HT-29 (cell line): ENCODE data around the gene SP6. TPM values are rescaled to one million over a fixed set of nuclear protein-coding genes. Genes with fewer than 3 reads are reported as not detected.

ENCODE experiments used
- DNase-seq: peaks from one replicate; pipeline ENCODE4 v3.0.0-alpha.2; 2015; ENCODE audit warnings: low spot score
- total RNA-seq: library from RNA; depleted of rRNA; stranded (reverse); fragments of >200 nt; shearing (Covaris generic); gene quantifications from 2 replicates; pipeline ENCODE4 v1.2.3, GENCODE V29; 2014; rRNA removed

The SP6 gene
- total RNA-seq, result 11.2 and 12.5 TPM in 2 replicates

DNA sequence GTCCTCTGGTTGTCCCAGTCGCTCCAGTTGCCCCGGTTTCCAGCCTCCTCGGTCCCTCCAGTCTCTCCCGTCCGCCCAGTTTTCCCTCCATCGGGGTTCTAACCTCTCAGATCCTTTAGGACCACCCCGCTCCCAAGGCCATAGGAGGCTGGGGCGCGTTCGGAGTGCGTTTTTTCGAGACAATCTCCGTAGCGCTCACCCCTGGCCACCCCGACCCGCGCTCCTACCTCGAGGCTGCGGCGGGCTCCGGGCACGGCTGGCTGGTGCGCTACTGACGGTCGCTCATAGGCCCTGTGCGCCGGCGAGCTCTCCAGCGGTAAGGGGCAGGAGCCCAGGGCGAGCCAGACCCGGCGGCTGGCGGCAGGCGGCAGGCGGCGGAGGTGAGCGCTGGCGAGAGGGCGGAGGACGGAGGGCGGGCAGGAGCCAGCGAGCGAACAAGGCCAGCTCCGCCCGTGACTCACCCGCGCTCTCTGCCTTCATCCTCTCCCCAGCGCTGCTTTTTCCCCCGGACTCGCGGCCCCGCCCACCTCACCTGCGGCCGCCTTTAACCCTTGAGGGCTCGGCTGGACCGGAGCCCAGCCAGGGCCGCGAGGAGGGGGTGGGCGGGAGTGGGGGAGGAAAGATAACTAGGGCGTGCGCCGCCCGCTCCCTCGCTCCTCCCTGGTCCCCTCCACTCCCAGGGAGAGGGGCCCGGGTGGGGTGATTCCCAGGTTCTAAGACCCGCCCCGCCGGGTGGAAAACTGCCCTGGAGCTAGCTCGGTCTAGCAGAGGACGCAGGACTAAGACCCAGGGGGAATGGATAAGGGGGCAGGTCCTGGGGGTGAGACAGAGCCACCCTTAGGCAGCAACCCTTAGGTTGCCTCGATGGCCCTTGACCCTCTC is at the start of gene SP6:
Gene SP6 (minus strand): TSS at position 472 of the 882 bp plus-strand sequence. CDS start 2,734 bp downstream, outside the sequence.
- DNase-seq, result peak; percentile 93

DNA sequence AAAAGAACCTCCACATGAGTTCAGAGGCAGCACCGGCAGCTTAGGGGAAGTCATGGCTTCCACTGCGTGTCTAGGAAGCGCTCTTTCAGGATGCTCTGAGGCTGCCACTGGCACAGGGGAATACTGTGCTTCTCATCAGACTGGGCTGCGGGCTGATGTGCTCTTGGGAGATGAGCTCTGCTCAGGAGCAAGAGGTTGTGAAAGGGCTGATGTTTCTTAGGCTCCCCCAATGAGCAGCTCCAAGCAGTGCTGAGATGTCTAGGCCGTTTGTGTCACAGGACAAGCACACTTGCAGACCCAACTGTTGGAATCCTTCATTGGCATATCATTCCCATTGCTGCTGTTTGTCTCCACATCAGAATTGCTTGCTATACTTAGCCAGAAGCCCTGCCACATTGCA is 48.7 kb upstream of the SP6 start:
- no peak for DNase-seq

DNA sequence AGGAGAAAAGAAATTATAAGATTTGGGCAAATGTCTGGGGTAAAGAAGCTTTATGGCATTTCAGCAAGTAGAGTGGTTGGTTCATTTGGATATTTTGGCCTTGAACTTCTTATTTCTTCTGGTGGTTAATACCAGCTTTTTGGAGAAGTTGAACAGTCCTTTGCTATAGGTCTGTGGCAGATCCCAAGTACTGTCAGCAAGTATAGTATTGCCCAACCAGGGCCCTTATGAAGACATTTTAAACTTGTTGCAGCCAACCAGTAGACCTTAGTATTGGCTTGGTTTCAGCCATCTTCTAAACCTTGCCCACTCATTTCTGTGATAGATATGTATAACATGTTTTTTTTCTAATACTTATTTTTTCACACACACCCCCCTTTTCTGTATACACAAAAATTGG is 47.3 kb upstream of the SP6 start:
- DNase-seq, result no peak

DNA sequence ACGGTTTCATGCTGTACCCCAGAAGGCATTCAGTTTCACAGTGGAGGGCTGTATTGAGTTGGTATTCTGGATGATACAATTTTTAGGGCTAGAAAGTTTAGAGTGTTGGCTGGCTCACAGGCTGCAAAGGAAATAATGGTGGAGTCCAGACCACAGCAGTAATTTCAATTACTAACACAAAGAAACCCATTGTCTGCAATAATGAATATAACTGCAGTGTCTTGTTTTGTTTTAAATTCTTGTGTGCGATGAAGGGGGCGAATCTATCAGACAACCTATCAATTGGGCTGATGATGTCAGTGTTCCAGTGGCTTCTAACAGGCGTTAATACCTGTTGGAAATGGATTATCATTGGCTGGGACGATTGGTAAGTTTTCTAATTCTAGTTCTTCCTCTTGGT is 46.6 kb upstream of the SP6 start:
- no peak for DNase-seq

DNA sequence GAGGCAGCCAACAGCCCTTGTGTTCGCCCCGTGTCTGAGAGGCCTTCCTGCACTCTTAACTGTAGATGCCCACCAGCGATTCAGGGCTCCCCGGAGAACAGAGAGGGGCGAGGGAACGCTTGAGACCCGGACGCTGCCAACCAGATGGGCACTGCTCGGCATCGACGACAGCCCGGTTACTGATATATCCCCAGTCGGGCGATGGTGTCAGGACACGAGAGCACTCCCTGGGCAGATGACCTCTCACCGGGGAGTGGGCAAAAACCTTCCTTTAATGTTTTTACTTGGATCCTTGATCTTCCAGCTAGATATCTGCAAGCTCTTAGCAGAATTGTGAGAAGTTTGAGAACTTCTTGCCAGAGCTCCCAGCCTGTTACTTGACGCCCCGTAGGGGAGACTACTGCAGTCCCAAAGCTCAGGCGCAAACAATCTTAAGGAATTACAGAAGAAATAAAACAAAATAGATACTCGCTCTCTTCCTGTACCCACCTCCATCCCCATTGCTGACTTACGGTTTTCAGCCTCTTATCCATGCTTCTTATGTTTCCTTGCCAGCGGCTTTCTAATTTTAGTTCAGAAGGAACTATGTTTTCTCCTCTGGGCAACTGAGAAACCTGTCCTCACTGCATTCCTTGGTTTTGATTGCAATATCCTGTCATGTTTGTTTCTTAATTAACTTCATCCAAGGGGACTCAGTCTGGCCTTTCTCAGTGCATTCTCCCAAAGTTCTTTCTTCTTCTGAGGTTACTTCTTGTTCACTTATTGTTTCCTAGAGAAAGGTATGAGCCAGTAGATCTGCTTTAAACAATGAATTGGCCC is 45.9 kb upstream of the SP6 start:
- no peak for DNase-seq

DNA sequence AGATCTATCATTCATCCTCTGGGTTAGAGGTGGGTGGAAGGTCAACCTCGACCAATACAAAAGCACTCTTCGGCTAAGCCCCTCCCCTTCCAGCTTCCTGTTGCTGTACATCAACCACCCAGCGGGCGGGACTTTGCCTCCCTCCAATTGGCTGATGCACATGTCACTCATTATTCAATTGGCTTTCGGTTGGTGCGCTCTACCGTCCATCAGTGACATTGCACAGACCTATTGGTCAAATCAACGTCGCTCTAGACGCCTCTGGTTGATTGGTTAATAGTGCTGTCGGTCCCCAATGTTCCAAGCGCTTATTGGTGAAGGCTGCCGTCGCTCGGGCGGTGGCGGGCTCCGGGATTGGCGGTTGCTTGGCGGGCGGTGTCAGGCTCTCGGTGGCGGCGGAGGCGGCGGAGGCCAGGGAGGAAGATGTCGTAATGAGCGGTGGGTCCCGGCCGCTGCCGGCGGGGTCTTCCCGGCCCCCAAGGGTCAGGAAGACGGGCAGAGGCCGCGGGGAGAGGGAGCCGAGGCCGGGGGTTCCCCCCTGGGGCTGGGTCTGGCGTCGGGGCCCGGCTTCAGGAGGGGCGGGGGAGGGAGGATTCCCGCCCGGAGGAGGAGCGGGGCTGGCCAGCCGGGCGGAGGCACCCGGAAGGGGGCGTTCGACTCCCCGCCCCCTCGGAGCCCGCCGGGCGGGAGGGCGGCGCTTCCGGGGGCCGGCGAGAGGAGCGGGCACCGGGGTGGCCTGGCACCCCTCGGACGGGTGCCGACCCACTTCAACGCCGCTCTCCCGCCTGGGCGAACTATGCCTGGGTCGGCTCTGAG is 45.1 kb upstream of the SP6 start, which contains the start of gene SP2:
Gene SP2 (plus strand): TSS at position 381 of the 816 bp plus-strand sequence. CDS start 51 bp downstream, at position 432.
- peak; percentile 100 for DNase-seq

DNA sequence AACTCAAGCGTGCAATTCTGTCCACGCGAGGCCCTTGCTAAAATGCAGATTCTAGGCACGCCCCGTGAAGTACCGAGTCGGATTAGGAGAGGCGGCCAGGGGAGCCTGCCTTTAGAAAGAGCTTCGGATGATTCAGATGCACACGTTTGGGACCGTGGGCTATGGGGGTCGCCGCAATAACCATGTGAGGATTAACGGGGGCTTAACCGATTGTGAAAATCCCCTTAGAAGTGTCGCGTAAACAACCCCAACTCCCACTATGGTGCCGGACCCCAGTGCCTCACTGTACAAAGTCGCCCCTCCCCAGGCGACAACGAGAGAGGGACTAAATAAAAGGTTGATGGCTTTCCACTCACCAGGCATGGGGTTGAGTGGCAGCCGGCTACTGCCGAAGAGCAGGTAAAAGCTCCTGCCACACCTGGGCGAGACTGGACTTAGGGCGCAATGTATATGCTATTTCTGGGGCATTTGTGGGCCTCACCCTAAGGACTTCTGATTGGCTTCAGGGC is 44.4 kb upstream of the SP6 start:
- DNase-seq, result no peak

DNA sequence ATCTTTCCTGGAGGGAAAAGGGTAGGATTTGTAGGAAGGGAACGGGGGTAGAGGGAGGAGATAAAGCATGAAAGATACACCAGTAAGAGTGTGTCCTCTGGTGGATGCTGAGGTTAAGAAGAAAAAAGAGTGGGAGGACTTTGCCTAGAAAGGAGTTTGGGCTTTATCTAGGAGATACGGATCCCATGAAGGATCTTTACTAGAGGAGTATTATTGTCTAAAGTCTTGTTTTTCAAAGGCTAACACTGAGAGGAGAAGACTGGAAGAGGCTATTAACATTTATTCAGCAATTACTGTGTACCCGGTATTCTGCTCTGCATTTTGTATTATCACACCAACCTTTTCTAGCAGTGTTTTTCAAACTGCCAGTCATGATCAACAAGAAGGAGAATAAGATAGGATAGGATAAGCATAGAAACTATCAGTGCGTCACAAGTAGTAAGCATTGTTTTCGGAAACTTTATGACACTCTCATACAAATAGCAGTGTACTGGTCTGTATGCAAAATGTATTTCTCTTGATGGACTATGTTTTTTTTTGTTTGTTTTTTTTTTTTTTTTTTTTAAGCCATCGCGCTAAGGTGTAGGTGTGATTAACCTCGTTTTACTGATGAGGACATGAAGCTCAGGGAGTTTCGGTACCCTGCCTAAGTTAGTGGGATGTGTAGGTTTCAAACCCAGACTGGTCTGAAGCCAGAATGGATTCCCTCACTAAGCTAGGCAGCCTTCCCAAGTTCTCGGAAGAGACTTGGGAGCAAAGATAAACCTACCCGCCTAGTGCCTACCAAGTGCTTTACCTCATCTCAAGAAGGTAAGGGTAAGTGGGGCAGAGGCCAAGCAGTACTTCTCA is 43.8 kb upstream of the SP6 start:
- DNase-seq, result peak; percentile 67

DNA sequence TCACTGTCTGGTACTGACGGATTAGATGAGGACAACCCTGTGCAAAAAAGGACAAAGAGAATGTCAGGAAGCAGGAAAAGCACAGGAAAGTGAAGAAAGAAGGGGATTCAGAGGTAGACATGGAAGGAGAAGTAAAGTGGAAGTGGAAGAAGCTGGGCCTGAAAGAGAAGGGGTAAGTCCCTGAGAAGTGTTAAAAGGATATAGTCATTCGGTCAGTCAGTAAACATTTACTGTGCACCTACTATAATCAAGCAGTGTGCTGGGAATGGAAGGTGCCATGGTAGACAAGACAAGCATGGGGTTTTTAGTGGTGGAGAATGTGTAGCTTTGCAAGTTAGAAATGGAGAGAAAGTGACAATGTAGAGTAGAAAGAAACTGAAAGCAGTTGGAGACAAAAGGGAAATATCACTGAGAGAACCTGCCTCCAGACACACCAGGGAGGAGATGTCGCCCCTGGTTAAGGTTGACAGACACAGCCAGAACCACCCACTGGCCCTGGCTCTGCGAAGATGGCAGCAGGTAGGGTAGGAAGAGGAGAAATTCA is 40.7 kb upstream of the SP6 start:
- DNase-seq, result no peak

DNA sequence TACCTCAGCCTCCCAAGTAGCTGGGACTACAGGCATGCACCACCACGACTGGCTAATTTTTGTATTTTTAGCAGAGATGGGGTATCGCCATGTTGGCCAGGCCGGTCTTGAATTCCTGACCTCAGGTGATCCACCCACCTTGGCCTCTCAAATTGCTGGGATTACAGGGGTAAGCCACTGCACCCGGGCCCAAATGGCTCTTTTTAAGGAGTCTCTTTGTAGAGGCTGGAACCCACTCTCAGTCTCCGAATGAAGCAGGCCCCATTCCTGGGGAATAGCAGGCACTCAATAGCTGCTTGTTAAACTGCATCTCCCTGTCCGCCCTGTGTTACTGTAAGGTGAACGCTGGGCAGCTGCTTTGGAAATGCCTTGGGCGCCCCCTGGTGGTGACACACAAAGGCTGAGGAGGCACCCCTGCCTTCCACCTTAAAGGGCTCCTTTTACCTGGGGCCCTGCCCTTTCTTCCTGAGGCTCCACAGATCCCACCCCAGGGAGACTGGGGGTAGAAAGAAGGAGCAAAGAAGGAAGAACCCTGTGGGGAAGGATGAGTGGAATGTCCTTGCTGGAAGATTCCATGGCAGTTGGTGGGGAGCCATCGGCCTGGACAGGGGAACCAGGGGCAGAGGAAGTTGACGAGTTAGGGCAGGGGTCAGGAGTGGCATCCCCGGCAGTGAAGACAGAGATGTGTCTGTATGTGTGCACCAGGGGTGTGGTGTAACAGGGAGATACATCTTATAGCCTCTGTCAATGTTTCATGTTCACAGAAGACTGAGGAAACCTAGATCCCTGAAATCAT is 39.0 kb upstream of the SP6 start:
- peak; percentile 90 for DNase-seq

DNA sequence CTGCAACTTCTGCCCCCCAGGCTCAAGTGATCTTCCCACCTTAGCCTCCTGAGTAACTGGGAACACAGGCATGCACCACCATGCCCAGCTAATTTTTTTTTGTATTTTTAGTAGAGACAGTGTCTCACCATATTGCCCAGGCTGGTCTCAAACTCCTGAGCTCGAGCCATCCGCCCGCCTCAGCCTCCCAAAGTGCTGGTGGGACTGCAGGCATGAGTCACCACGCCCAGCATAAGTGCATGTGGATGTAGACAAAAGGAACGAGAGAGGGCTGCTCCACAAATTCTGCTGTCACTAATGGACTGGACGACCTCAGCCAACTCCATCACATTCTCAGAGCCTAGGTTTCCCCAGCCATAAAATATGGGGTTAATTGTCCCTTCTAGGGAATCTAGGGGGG is 37.3 kb upstream of the SP6 start:
- DNase-seq, result no peak

DNA sequence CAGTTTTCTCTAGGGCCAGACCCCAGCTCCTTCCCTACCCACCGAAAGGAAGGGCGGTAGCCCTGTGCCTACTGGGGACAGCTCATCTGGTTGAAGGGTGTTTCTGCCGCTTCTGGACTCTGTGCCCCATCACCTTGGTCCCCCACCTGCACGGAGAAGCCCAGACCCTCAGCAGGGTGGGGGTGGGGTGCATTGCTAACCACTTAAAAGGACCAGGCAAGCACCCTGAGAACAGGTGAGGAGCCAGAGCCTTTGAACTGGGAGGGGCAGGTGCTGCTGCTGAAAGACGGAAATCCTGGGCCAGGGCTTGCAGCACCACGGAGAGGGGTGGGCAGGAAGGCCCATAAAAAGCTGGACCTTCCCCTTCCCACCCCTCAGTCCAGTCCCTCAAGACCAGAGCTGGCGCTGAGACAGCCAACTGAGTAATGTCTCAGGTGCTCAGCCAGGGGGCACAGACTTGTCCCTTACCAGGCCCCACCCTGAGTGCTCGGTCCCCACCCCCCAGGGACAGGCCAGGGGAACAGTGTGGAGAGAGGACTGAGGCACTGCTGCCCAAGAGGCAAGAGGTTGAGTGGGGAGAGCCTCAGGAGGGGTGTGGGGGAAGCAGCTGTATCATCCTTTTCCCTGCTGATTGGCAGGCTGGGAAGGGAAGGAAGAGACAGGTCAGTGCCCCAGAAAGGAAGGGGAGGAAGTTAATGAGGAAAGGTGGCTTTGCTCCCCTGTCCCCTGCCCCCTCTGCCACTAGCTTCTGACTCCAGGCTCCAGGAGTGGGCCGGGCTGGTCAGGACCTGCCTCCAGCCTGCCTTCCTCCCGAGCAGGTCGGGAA is 34.2 kb upstream of the SP6 start:
- DNase-seq, result peak; percentile 74

DNA sequence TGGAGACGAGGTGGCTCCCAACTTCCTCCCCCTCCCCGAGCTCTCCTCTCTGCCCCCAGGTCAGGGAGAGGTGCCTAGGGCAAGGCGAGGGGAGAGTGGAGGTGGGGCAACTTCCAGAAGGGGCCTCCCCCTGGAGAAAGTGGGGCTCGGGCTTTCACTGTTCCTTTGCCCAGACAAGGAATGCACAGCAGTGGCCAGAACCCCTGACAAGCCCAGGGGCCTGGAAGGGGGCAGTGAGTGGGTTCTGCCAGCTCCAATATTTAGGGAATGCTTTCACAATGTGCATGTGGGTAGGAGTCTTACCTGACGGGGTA is 33.4 kb upstream of the SP6 start:
- no peak for DNase-seq

DNA sequence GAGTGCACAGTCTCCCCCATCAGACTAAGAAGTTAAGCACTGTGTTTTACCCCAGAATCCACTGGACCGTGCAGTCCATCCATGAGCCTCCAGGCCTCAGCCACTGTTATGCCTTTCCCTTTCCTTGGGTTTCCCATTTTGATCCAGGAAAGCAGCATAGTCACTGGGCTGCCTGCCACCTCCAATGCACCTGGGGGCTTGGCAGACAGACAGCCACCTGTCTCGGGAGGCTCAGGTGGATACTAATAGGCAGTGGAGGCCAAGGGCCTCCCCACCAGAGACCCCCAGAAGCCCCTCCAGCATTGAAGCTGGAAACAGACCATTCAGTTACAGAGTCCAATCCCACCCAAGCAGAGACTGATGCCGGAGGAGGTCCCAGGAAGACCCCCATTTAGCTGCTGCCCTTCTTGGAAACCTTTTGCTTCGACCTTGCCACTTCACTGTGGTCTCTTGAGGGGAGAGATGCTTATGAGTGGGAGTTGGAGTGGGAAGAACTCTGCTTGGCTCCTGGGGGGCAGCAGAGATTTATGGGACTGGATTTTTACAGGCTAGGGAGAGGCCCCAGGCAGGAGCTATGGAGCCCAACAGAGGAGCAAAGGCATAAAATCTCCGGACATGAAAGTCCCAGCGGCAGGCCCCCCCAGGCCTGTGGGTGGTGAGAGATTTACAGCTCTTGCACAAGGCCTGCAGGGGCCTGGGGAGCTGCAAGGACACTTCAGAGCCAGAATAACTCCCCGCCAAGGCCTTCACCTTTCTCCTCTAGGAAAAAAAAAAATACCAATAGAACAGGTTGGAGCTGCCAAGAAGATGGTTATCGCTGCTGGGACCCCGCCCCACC is 32.8 kb upstream of the SP6 start:
- peak; percentile 79 for DNase-seq

DNA sequence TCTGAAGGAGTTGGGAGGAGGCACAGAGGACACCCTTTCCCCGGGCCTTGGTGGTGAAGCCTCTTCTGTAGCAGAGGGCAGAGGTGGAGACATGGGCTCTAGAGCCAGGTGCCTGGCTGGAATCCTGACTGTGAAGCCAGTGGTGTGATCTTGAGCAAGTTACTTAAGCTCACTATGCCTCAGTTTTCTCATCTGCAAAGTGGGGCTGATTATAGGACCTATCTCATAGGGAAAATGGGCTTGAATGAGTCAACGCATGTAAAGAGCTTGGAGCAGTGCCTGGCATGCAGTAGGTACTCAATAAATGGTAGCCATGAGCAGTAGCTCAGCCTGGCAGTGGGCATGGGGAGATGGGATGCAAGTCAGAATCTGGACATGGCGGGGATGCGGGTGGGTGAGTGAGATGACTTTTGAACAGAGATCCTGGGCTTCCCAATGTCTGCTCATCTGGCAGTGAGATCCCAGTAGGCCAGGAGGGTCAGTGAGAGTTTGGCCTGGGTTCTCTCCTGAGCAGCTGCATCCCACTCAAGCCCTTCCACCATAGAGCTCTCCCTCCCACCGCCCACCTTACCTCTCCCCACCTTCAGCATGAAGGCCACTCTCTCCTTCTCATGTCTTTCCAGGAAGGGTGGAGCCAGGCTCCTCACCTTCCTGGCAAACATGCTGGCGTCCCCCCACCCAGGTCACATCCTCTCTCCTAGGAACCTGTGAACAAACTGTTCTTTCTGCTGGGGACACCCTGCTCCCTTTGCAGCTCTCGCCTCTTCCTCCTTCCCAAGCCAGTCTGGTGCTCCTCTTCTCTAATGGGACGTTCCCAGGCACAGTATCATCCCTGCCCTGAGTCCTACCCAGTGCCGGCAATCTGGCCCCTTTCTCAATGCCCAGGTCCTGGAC is 32.0 kb upstream of the SP6 start:
- no peak for DNase-seq

DNA sequence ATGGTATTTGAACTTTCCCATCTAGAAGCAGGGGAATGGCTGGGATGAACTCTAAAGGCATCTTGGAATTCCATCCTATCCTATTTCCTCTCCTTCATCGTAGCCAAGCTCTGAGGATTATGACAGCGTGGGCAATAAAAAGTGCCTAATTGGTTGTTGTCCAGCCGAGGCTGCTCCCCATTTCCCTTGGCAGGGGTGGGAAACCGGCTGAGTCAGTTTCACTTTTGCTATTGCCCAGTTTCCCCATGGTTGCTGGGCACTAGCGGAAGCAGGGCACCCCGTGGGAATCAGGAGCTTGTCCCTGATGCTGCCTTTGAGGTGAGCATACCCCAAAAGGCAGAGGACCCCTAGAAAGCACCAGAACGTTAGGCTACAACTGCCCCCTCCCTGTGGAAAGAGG is 31.3 kb upstream of the SP6 start:
- peak; percentile 92 for DNase-seq
